ENCODE measurements around the gene SSC4D.
"Not testable (repeated sequence)": the region's sequence is repeated elsewhere in the genome, so short reads cannot be mapped to it uniquely, and the experiment has no call there.

Gene SSC4D

DNA sequence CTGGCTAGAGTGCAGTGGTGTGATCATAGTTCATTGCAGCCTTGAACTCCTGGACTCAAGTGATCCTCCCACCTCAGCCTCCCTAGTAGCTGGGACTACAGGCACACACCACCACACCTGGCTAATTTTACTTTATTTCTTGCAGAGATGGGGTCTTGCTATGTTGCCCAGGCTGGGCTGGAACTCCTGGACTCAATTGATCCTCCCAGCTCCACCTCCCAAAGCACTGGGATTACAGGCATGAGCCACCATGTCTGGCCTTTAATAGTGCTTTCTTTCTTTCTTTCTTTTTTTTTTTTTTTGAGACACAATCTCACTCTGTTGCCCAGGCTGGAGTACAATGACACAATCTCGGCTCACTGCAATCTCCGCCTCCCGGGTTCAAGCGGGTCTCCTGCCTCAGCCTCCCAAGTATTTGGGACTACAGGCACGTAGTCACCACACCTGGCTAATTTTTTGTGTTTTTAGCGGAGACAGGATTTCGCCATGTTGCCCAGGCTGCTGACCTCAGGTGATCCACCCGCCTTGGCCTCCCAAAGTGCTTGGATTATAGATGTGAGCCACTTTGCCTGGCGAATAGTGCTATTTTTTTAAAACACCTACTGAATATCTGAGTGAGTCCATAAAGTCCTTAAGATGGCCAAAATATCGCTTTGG is 8.3 kb upstream of the SSC4D start:
- not testable (repeated sequence) for DNase-seq

DNA sequence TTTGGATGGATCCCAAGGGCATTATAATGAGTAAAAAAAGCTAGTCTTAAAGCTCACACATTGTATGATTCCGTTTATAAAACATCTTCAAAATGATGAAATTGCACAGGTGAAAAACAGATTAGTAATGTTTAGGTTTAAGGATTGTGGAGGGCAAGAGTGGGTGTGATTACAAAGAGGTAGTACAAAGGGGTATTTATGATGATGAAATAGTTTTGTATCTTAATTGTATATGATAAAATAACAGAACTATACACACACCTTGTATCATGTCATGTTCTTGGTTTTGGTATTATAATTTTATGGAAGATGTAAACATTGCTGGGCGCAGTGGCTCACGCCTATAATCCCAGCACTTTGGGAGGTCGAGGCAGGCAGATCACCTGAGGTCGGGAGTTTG is 2.8 kb upstream of the SSC4D start:
- no peak for DNase-seq

DNA sequence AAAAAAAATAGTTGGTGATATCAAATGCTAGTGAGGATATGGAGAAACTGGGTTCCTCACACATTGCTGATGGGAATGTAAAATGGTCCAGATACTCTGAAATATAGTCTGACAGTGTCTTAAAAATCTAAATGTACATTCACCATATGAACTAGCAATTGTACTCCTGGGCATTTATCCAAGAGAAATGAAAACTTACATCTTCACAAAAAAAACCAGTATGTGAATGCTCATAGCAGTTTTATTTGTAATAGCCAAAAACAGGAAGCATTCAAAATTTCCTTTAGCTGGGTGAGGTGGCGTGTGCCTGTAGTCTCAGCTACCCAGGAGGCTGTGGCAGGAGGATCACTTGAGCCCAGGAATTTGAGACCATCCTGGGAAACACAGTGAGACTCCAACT is 2.1 kb upstream of the SSC4D start:
- DNase-seq = no peak

DNA sequence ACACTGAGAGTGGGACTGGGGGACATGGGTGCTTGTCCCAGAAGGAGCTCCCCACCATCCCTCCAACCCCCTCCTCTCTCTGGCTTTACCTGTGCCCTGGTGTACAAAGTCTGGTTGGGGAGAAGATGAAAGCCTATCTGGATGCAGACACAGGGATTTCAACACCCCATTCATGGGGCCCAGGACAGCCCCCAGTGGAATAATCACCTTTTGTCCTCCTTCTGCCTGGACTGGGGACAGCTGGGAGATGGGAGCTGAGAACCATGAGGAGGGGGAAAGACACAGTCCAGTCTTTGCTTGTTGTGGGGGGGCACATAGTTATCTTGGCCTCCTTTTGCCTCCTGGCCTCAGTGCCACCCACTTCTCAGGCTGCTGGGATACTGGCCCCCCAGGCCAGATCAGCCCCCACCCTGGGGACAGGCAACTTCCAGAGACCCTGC is 1.4 kb downstream of the SSC4D start:
- DNase-seq = no peak

DNA sequence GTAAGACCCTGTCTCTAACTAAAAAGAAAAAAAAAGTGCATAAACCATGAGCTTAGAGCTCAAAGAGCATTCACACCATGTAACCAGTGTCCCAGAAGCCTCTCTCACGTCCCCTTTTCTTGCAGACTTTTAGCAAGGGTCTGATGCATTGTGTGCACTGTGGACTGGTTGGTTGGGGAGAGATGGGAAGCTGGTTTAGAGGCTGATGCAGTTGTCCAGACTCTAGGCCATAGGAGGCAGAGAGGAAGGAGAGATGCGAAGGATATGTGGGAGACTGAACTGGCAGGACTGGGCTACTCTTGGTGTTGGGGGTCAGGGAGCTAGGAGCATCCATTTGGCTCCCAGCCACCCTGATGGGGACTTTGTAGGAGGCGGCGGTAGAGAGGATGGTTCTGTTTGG is 1.8 kb downstream of the SSC4D start:
- no peak for DNase-seq

DNA sequence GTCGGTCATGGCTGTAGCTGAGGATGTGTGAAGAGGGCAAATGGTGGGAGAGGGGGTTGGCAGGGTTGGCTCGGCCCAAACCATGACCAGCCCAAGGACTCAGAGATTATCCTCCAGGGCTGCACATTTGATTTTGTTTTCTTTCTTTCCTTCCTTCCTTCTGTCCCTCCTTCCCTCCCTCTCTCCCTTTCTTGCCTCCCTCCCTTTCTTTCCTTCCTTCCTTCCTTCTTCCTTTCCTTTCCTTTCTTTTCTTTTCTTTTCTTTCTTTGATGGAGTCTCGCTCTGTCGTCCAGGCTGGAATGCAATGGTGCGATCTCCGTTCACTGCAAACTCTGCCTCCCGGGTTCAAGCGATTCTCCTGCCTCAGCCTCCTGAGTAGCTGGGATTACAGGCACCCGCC is 3.8 kb downstream of the SSC4D start:
- no peak for DNase-seq

DNA sequence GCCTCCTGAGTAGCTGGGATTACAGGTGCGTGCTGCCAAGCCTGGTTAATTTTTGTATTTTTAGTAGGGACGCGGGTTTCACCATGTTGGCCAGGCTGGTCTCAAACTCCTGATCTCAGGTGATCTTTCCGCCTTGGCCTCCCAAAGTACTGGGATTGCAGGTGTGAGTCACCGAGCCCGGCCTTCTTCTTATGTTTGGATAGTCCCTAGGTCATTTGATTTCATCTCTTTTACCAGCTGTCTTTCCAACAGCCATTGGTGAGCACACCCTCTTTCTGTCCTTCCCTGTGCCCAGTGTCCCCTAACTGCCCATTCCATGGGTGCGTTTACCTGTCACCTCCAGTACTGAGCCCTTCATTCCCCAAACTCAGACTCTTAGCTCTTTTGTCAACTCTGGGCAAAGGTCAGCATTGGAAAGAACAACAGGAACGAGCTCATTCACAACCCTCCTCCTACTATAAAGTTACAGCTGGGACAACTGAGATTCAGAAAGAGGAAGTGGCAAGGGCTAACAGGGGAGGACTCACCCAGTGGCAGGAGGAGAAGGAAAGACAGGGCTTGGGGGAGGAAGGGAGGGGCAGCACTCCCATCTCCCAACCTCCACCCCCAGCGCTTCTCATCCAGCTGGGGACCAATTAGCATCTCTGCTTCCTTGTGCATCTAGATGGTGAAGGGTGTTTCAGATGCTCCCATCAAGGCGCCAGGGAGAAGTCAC is 5.6 kb downstream of the SSC4D start:
- no peak for DNase-seq

DNA sequence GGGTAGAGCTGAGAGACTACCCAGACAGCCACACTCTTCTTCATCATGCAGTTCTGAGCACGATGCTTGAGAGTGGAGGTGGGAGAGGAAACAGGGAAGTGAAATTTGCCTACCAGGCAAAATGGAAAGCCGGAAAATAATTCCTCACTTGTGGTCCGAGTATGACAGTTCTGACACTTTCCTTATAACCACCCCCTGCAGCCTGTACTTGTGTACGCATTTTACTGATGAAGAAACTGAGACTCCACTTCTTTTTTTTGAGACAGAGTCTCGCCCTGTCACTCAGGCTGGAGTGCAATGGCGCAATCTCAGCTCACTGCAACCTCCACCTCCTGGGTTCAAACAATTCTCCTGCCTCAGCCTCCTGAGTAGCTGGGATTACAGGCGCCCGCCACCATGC is 6.4 kb downstream of the SSC4D start:
- not testable (repeated sequence) for DNase-seq

DNA sequence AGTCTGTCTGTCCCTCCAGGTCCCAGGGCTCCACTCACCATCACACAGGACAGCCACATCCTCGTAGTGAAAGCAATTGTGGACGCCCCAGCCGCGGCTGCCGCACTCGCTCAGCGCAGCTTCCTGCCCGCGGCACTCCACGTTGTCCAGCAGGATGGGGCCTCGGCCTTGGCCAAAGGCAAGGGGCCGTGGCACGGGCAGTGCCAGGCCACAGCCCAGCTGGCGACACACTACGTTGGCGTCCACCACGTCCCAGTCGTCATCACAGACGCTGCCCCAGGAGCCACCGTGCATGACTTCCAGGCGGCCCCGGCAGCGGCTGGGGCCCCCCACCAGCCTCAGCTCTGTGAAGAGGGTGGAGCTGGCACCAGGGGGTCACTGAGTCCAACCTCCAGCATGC is 9.2 kb downstream of the SSC4D start:
- DNase-seq = no peak

DNA sequence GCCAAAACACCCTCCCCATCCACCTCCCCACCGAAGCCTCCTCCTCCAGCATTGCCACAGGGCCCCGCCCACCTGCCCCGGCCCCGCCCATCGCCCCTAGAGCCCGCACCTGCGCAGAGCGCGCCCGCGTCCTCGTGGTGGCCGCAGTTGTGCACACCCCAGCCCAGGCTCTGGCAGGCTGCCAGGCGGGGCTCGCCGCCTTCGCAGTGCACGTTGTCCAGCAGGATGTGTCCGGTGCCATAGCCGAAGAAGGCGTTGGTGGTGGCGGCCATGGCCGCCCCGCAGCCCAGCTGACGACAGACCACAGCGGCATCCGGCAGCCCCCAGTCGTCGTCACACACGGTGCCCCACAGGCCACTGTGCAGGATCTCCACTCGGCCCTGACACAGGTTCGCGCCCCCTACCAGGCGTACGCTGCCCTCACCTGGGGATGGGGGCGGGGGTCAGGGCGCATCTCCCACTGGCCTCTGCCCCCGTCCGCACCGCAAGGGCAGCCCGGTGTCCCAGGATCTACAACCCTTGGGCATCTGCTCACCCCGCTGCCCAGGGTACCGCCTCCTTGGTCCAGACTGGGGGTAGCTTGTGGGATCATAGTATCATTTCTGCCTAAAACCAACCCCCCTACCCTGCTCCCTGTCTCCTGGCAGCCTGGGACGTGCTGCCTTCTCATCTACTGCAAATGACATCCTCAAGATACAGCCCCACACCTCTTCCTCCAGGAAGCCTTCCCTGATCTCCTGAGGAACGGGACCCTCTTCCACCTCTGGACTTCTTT is 11.9 kb downstream of the SSC4D start:
- DNase-seq = peak; percentile 88 to 95 (median 90)

DNA sequence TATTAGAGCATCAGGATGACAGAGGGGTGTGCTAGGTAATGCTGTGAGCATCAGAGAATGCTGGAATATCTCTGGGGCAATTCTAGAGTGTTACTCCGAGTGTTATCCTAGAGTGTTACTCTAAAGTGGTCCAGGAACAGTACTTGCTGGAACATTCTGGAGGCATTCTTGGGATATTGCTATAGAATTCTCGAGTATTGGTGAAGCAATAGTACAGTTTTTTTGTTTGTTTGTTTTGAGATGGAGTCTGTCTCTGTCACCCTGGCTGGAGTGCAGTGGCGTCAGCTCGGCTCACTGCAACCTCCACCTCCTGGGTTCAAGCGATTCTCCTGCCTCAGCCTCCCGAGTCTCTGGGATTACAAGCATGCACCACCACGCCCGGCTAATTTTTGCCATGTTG is 12.6 kb downstream of the SSC4D start:
- no peak for DNase-seq

DNA sequence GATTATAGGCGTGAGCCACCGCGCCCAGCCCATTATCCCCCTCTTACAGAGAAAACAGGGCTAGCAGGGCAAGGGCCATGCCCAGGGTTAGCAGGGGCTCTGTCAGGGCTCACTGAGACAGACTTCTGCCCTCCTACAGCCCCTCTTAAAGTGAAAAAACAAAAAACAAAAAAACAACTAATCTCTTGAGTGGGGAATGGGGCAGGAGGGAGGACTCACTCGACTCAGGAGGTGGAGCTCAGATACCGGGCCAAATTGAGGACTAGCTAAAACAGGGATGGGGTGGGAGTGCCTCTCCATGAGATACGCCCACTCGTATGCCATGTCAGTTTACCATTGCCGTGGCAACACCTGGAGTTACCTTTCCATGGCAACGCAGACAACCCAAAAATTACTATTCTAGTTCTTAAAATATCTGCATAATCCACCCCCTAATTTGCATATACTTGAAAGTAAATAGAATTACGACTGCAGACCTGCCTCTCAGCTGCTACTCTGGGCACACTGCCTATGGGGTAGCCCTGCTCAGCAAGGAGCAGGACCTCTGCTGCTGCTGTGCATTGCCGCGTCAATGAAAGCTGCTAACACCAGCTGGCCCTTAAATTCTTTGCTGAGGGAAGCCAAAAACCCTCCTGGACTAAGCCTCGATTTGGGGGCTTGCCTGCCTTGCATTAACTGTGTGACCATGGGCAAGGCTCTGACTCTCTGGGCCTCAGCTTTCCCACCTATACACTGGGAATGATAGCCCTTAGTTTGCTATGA is 13.4 kb downstream of the SSC4D start:
- peak in 1 of 3 experiments; percentile 34 for DNase-seq

DNA sequence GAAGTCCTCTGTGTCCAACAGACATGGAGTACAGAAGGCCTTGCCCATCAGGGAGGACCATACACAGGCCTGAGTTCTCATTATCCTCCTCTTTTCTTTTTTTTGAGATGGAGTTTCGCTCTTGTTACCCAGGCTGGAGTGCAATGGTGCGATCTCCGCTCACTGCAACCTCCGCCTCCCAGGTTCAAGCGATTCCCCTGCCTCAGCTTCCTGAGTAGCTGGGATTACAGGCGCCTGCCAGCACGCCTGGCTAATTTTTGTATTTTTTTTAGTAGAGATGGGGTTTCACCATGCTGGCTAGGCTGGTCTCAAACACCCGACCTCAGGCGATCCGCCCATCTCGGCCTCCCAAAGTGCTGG is 13.9 kb downstream of the SSC4D start:
- DNase-seq = not testable (repeated sequence)

DNA sequence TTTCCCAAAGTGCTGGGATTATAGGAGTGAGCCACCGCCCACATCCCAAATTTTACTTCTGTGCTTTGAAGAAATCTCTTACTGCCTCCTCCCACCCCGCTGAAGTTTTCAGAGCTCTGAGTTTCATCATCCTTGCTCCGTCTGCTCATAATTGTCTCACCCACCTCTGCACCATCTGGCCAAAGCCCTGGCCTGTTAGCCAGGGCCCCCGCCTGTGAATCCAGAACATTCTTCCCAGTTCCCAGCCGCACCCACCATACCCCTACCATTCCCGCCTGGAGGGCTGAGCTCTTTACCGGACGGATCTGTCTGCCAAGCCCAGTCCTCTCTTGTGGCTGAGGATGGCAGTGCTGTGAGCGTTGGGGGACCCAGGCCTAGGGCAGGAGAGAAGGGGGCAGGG is 14.5 kb downstream of the SSC4D start:
- DNase-seq = no peak

DNA sequence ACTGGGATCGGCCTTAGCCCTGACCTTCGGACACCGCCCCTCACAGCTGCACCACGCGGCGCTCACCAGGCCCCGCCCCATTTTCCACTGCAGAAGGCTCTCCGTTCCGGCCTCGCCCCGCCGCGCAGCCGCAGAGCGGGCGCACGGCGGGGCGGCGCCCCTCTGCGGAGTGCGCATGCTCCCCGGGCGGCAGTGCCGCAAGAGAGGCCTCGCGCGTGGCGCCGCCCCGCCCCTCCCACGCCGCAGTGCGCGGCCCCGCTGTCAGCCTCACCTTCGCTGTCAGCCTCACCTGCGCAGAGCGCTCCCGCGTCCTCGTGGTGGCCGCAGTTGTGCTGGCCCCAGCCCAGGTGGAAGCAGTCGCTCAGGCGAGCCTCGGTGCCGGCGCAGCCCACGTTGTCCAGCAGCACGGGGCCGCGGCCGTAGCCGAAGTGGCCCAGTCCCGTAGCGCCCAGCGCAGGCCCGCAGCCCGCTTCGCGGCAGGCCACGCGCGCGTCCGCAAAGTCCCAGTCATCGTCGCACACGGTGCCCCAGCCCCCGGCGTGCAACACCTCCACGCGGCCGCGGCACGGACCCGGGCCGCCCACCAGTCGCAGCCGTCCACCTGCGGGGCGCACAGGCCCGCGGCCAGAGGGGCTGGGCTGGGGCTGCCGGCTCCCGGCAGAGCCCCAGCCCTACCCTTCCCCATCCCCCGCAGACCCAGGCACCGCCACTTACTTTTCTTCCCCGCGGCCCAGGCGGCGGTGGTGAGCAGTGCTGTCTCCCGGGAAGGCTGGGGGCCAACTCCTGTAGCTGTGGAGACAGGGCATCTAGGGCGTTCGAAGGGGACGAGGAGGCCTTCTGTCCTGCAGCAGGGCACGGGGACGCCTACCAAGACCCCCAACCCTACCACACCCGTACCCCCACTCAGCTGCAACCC is 16.1 kb downstream of the SSC4D start:
- DNase-seq = peak; percentile 97 to 98 (median 98)

DNA sequence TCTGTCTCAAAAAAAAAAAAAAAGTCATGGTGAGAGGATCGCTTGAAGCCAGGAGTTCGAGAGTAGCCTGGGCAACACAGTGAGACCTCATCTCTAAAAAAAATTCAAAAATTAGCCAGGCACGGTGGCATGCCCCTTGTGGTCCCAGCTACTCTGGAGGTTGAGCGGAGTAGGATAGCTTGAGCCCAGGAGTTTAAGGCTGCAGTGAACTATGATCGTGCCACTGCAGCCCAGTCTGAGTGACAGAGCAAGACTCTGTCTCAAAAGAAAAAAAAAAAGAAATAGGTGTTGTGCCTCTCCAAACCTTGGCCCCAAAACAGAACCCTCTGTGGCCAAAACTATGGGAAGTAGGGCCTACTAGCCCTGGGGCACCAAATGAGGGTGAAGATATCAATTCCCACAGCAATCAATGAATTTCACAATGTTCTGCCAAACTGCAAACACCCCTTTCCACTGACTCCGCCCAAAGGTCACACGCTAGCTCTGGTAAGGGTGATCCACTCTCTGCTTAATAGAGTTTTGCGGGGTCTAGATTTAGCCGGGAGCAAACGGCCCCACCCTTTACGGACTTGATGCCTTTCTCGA is 16.9 kb downstream of the SSC4D start:
- no peak for DNase-seq

DNA sequence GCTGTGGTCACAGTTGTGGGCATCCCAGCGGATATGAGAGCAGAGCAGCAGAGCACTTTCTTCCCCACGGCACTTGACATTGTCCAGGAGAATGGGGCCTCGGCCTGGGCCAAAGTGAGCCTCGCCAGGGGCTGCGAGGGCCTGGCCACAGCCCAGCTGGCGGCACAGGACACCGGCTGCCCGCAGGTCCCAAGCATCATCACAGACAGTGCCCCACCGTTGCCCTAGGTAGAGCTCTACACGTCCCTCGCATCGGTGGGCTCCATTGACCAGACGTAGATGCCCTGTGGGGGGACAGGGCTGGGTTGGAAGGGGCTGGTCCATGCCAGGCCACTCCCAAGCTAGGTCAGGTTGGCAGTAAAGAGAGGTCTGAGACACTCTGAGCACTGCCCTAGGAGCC is 19.4 kb downstream of the SSC4D start:
- DNase-seq = no peak

DNA sequence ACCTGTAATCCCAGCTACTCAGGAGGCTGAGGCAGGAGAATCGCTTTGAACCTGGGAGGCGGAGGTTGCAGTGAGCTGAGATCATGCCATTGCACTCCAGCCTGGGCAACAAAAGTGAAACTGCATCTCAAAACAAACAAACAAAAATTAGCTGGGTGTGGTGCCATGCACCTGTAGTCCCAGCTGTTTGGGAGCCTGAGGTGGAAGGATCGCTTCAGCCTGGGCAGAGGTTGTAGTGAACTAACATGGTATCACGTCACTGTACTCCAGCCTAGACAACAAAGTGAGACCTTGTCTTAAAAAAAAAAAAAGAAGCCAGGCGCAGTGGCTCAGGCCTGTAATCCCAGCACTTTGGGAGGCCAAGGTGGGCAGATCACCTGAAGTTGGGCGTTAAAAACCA is 21.7 kb downstream of the SSC4D start:
- not testable (repeated sequence) for DNase-seq

DNA sequence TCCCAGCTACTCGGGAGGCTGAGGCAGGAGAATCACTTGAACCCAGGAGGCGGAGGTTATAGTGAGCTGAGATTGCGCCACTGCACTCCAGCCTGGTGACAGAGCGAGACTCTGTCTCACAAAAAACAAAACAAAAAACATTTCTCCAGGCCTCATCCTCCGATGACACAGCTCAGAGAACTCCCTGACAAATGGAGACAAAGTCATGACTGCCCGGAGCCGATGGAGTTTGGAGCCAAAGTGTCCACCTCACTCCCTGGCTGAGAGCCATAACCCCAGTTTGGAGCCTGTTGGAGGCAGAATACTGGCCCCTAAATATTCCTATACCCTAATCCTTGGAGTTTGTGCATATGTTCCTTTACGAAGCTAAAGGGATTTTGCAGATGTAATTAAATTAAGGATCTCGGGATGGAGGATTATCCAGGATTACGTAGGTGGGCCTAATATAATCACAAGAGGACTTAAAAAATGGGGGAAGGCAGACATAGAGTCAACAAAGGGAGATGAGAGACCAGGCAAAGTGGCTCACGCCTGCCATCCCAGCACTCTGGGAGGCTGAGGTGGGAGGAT is 22.7 kb downstream of the SSC4D start:
- no peak for DNase-seq

DNA sequence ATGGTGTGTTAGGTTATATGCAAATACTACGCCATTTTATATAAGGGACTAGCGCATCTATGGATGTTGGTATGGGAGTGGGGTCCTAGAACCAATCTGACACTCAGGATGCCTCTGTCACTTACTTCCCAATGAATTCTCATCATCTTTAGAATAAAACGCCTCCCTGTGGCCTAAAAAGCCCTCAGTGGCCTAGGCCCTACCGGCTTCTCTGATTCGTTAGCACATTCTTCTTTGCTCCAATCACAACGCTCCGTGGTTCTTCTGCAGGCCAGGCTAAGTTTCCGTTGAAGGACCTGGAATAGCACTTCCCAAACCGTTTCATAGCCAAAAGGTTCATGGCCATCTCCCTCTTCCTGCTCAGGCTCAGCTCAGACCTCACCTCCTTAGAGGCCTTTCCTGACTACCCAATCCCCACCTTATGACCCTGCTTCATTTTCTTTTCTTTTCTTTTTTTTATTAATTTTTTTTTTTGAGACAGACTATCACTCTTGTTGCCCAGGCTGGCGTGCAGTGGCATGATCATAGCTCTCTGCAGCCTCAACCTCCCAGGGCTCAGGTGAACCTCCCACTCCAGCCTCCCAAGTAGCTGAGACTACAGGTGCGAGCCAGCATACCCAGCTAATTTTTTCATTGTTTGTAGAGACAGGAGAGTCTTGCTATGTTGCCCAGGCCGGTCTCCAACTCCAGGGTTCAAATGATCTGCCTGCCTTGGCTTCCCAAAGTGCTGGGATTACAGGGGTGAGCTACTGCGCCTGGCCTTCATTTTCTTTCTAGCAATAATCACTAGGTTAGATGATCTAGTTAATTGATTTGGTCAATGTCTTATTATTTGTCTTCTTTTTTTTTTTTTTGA is 26.2 kb downstream of the SSC4D start:
- DNase-seq = no peak
